ENCODE results near the gene EVX2. TPM values are rescaled to one million over a fixed set of nuclear protein-coding genes. Genes with fewer than 3 reads are reported as not detected.

The EVX2 gene
- total RNA-seq, 2 experiments from 2014 or later, result not detected

DNA sequence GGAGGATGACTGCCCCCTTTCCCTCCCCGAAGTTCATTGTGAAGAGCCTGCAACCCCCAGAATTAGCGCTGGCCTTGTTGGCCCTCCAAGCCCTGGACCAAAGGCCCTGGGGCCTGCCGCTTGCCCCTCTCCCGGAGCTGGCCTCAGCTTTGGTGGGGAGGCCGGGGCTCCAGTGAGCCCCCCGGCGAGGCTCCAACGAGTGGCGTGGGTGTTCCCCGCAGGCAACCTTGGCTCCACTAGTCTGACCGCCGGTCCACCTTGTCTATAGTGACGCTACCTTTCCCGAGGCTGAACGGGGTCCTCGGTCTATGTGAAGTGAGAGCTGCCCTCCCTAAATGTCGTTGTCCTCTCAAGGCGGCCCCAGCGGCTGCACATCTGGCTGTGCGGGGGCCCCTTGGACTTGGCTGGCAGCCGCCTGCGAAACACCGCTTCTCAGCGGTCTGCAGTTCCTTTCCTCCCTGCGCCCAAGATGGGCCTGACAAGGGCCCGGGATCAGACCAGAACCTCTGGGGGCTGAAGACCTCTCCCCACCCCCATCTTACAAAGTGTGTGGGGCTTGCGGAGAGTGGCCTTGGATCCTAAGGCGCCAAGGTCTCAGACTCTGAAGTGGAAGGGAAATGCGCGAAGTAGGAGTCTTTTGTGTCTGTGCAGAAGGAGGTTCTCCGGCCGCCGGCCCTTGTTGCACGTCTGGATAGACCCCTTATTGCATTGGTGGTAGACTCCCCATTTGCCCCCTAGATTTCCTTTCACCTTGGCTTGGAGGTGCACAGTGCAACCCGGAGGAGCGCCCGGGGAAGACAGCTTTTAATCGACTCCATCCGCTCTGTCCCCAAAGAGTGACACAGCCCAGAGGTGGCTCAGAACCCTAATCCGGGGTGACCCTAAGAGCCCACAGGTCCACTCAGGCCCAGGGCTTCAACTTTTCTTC lies 28.9 kb upstream of the EVX2 start:
- Mint-ChIP-seq H3K36me3 (ENCODE audit: low read depth) (no peaks in the 10 kb centered on the region), H3K27ac (no peak overlapping the region), H3K4me3 (no peak overlapping the region), H3K4me1 (peaks cover 7% of the 10 kb centered on the region), H3K27me3 (peaks cover 75% of the 10 kb centered on the region), H3K9me3 (ENCODE audit: low read depth) (peaks cover 2% of the 10 kb centered on the region)
- intact Hi-C loops (cut with DNase I, micrococcal nuclease), result loop anchor here (2.0 to 5.0 kb wide), 3 partner anchors 28 to 50 kb away; no protein-coding TSS in a partner anchor
- ATAC-seq (no peak), DNase-seq (no peak)
- ChIA-PET POLR2A (no interaction called here), CTCF (interaction anchor here (1.4 to 1.7 kb wide), 2 partner anchors 15 to 17 kb away, joined by 4 read pairs; no protein-coding TSS in a partner anchor)

DNA sequence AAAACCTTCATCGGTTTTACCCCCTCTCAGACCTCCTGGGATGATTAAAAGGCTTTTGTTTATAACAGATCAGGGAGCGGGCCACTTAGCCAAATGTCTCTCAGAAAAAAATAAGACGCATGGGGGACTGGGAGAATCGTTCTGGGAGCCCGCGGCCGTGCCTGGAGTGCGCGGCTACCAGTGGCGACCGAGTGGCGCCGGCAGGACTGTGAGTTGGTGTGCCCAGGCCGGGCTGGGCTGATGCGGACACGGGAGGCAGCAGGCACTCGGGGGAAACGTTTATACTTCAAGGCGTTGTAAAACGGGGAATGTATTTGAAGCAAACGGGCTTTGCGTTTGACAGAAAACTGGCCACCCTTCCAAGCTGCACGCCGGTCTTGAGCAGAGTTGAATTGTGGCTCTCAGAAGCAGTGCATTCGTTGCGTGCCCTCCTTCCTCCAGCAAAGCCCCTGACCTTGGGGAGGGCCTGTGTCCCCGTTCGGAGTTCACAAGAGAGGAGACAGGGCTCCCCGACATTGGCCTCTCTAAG lies 28.1 kb upstream of the EVX2 start:
- intact Hi-C loops (cut with DNase I, micrococcal nuclease), result loop anchor here (2.0 to 5.0 kb wide), 3 partner anchors 27 to 50 kb away; no protein-coding TSS in a partner anchor
- DNase-seq (no peak), ATAC-seq (no peak)
- H3K4me1 Mint-ChIP-seq, result peaks cover 10% of the 10 kb centered on the region
- no peak overlapping the region for H3K27ac Mint-ChIP-seq
- H3K4me3 Mint-ChIP-seq, result no peak overlapping the region
- ChIA-PET CTCF (interaction anchor here (0.5 to 2.7 kb wide), 6 partner anchors 9 to 953 kb away, joined by 3 to 20 read pairs (median 10); no protein-coding TSS in a partner anchor), POLR2A (no interaction called here)
- H3K36me3 Mint-ChIP-seq (ENCODE audit: low read depth), result no peaks in the 10 kb centered on the region
- H3K9me3 Mint-ChIP-seq (ENCODE audit: low read depth), result peaks cover 2% of the 10 kb centered on the region
- peaks cover 73% of the 10 kb centered on the region for H3K27me3 Mint-ChIP-seq

DNA sequence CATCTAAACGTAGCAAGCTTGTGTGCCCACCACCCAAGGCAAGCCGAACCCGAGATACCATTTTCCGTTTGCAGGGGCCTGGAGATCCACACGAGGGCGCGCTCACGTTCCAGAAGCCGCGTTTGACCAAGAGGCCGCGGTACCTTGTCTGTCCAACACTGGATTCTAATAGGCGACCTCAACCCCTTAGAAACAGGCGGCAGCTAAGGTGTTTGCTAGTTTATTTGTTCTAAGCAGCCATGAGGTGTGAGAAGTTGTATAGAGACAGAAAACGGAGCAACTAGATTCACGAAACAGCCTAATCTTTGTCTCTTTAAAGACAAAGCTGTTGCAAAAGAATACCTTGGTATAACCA lies 27.5 kb upstream of the EVX2 start:
- Mint-ChIP-seq H3K4me1 (peaks cover 11% of the 10 kb centered on the region), H3K4me3 (no peak overlapping the region), H3K27ac (no peak overlapping the region), H3K36me3 (ENCODE audit: low read depth) (no peaks in the 10 kb centered on the region), H3K9me3 (ENCODE audit: low read depth) (no peaks in the 10 kb centered on the region), H3K27me3 (peaks cover 70% of the 10 kb centered on the region)
- POLR2A ChIA-PET, result interaction anchor here (0.7 kb wide), 1 partner anchor 76 kb away, joined by 3 read pairs; no protein-coding TSS in a partner anchor
- intact Hi-C loops (cut with DNase I, micrococcal nuclease), result loop anchor here in 1 of 2 experiments (5.0 kb wide), 2 partner anchors 34 to 51 kb away; no protein-coding TSS in a partner anchor
- DNase-seq (peak; percentile 60), ATAC-seq (no peak)
- CTCF ChIA-PET, result interaction anchor here (0.5 to 2.7 kb wide), 11 partner anchors 9 to 1037 kb away, joined by 3 to 20 read pairs (median 5); no protein-coding TSS in a partner anchor

DNA sequence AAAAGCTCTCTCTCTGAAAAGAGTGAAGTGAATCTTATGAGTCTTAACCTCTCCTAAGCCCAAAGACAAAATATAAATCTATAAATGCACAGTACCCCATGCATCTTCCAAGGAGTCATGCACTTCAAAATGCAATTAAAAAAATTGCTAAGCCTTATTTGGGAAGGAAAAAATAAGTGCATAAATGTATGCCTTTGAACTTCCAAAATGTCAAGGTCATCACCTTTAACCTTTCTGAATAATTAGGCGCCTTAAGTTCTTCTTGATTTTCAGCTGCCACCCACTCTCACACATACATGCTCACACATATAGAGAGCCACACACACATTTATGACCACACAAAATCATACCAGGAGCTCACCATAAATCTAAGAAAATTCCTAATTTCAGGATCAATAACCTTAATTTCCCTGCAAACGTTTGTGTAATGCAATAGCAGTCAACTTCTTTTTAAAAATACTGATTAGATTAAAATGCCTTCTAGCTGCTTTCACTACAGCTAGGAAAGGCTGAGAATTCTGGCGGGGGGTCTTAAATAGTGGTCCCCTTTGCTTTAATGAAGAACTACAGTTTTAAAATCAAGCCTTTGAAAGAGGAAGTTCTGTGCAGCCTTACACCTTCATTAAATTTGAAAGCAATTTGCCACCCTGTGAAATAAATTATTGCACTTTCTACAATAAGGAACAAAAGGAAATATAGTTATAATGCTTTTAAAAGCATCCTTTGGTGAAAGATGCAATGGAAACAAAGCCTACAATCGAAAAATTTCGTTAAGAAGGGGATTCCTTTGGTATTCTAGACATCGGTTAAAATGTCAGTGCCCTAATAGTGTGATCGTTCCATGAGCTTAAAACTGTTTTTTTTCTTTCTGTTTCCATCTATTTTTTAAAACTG lies 26.9 kb upstream of the EVX2 start:
- intact Hi-C loops (cut with DNase I, micrococcal nuclease), result loop anchor here in 1 of 2 experiments (5.0 kb wide), 2 partner anchors 33 to 52 kb away; no protein-coding TSS in a partner anchor
- H3K27ac Mint-ChIP-seq, result no peak overlapping the region
- no peak overlapping the region for H3K4me3 Mint-ChIP-seq
- CTCF ChIA-PET, result interaction anchor here (0.5 to 2.7 kb wide), 13 partner anchors 8 to 1038 kb away, joined by 3 to 20 read pairs (median 4); no protein-coding TSS in a partner anchor
- H3K4me1 Mint-ChIP-seq, result peaks cover 17% of the 10 kb centered on the region
- no peak for ATAC-seq
- no peaks in the 10 kb centered on the region for H3K9me3 Mint-ChIP-seq (ENCODE audit: low read depth)
- POLR2A ChIA-PET, result interaction anchor here (0.7 kb wide), 1 partner anchor 77 kb away, joined by 3 read pairs; no protein-coding TSS in a partner anchor
- DNase-seq, result no peak
- H3K36me3 Mint-ChIP-seq (ENCODE audit: low read depth), result no peaks in the 10 kb centered on the region
- H3K27me3 Mint-ChIP-seq, result peaks cover 72% of the 10 kb centered on the region

DNA sequence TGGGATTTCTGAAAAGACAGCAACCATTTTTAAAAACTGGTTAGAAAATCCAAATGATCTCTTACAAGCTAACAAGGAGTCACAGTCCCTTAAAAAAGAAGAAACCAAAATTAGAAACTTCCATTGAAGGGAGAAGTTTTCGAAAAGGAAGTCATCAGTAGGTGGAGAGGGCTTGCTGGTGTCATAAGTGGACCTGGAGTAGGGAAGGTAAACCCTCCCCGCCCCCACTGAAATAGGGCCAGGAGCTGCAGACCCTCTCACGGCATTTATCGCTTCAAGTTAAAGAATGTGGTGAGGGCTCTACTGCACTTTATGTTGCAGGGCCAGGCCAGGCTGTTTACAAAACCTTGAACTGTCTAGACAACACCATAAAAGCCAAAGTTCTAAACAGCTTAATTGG lies 26.2 kb upstream of the EVX2 start:
- Mint-ChIP-seq H3K27ac (no peak overlapping the region), H3K27me3 (peaks cover 76% of the 10 kb centered on the region), H3K4me1 (peaks cover 19% of the 10 kb centered on the region), H3K36me3 (ENCODE audit: low read depth) (no peaks in the 10 kb centered on the region), H3K4me3 (no peak overlapping the region), H3K9me3 (ENCODE audit: low read depth) (no peaks in the 10 kb centered on the region)
- CTCF ChIA-PET, result interaction anchor here (0.5 to 2.7 kb wide), 9 partner anchors 11 to 1039 kb away, joined by 3 to 20 read pairs (median 3); no protein-coding TSS in a partner anchor
- POLR2A ChIA-PET, result no interaction called here
- intact Hi-C loops (cut with DNase I, micrococcal nuclease), result loop anchor here in 1 of 2 experiments (5.0 kb wide), 2 partner anchors 33 to 52 kb away; no protein-coding TSS in a partner anchor
- DNase-seq (no peak), ATAC-seq (no peak)

DNA sequence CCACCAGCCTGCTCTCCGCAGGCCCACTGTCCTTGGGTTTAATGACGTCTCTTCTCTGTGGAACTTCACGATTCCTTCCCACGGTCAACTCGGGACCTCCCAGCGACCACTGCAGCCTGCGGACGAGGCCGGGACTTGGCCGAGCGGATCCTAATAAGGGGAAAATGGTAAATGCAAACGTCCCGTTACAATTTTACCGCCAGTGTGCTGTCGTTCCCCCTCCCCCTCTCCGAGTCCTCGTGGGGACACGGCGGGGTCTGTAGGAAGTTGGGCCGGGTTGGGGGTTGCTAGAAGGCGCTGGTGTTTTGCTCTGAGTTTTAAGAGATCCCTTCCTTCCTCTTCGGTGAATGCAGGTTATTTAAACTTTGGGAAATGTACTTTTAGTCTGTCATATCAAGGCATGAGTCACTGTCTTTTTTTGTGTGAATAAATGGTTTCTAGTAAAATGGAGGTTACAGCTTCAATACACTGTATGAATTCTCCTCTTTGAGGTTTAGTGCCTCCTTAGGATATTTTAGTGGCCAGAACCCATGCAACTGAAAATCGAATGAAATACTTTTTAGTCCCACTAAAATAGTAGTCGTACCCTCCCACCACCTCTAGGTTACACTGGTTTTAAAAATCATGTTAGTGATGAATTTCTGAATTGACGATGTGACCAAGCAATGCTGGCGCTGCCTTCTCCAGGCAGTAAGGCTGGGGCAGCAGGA lies 25.6 kb upstream of the EVX2 start:
- intact Hi-C loops (cut with DNase I, micrococcal nuclease), result no loop called here
- Mint-ChIP-seq H3K4me1 (peaks cover 24% of the 10 kb centered on the region), H3K27ac (no peak overlapping the region), H3K27me3 (peaks cover 79% of the 10 kb centered on the region), H3K4me3 (no peak overlapping the region), H3K36me3 (ENCODE audit: low read depth) (no peaks in the 10 kb centered on the region), H3K9me3 (ENCODE audit: low read depth) (no peaks in the 10 kb centered on the region)
- POLR2A ChIA-PET, result no interaction called here
- no peak for DNase-seq
- CTCF ChIA-PET, result interaction anchor here (0.9 to 2.7 kb wide), 3 partner anchors 12 to 18 kb away, joined by 3 to 20 read pairs (median 19); no protein-coding TSS in a partner anchor
- ATAC-seq, result no peak

DNA sequence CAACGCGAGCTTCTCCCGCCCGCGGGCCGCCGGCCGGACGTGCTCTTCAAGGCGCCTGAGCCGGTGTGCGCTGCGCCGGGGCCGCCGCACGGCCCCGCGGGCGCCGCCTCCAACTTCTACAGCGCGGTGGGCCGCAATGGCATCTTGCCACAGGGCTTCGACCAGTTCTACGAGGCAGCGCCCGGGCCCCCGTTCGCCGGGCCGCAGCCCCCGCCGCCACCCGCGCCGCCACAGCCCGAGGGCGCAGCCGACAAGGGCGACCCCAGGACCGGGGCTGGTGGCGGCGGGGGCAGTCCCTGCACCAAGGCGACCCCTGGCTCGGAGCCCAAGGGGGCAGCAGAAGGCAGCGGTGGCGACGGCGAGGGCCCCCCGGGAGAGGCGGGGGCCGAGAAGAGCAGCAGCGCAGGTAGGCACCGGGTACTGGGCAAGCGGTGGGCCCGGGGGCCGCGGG lies 24.0 kb upstream of the EVX2 start:
- no peaks in the 10 kb centered on the region for H3K9me3 Mint-ChIP-seq (ENCODE audit: low read depth)
- peaks cover 25% of the 10 kb centered on the region for H3K4me1 Mint-ChIP-seq
- peaks cover 77% of the 10 kb centered on the region for H3K27me3 Mint-ChIP-seq
- CTCF ChIA-PET, result no interaction called here
- ATAC-seq, result no peak
- H3K36me3 Mint-ChIP-seq (ENCODE audit: low read depth), result no peaks in the 10 kb centered on the region
- POLR2A ChIA-PET, result no interaction called here
- no peak for DNase-seq
- intact Hi-C loops (cut with DNase I, micrococcal nuclease), result loop anchor here in 1 of 2 experiments (2.0 kb wide), 1 partner anchor 15 kb away; the partner anchor contains the start of gene HOXD9
- no peak overlapping the region for H3K4me3 Mint-ChIP-seq
- no peak overlapping the region for H3K27ac Mint-ChIP-seq

DNA sequence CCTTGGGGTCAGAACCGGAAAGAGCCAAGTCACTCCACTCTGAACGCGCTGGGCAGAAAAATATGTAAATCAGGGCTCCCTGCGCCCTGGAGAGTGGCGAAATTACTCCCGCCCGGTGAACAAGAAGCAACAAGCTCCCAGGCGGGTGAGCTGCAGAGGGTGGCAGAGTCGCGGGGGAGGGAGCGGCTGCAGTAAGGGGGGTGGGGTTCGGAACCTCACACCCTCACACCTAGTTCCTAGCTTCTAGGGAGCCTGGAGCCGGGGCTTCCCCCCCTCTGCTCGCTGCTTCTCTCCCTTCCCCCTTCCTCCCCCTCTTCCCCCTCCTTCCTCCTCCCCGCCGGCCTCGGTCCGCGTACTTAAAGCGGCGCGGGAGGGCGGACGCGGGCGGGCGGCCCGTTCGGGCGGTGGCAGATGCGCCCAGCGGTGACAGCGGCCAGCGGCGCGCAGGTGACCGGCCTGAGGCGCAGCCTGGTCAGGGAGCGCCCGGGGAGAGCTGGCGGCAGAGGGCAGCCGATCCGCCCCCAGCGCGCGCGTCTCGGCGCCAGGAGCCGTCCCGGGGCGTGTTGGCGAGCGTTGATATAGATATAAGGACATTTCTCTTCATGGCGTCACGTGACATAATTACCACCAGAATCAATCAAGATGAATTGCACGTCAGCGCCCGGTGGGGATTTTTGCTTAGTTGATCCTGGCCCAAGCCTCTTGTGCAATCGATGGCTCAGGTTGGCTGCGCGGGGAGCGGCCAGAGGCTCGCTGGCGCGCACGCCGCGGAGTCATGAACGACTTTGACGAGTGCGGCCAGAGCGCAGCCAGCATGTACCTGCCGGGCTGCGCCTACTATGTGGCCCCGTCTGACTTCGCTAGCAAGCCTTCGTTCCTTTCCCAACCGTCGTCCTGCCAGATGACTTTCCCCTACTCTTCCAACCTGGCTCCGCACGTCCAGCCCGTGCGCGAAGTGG lies 23.1 kb upstream of the EVX2 start, which contains the start of gene HOXD11:
HOXD11 (plus strand) TSS at position 700 of the 959 bp plus-strand sequence; CDS start at position 776, 76 bp downstream.
- intact Hi-C loops (cut with DNase I, micrococcal nuclease), result loop anchor here in 1 of 2 experiments (2.0 kb wide), 1 partner anchor 16 kb away; the partner anchor contains the start of gene HOXD9
- no peaks in the 10 kb centered on the region for H3K36me3 Mint-ChIP-seq (ENCODE audit: low read depth)
- ATAC-seq (peak; percentile 35), DNase-seq (no peak)
- ChIA-PET POLR2A (no interaction called here), CTCF (no interaction called here)
- H3K4me3 Mint-ChIP-seq, result peak within 1 kb of the TSS; percentile 51
- peaks cover 25% of the 10 kb centered on the region for H3K4me1 Mint-ChIP-seq
- peaks cover 80% of the 10 kb centered on the region for H3K27me3 Mint-ChIP-seq
- no peaks in the 10 kb centered on the region for H3K9me3 Mint-ChIP-seq (ENCODE audit: low read depth)
- H3K27ac Mint-ChIP-seq, result no peak within 1 kb of the TSS

DNA sequence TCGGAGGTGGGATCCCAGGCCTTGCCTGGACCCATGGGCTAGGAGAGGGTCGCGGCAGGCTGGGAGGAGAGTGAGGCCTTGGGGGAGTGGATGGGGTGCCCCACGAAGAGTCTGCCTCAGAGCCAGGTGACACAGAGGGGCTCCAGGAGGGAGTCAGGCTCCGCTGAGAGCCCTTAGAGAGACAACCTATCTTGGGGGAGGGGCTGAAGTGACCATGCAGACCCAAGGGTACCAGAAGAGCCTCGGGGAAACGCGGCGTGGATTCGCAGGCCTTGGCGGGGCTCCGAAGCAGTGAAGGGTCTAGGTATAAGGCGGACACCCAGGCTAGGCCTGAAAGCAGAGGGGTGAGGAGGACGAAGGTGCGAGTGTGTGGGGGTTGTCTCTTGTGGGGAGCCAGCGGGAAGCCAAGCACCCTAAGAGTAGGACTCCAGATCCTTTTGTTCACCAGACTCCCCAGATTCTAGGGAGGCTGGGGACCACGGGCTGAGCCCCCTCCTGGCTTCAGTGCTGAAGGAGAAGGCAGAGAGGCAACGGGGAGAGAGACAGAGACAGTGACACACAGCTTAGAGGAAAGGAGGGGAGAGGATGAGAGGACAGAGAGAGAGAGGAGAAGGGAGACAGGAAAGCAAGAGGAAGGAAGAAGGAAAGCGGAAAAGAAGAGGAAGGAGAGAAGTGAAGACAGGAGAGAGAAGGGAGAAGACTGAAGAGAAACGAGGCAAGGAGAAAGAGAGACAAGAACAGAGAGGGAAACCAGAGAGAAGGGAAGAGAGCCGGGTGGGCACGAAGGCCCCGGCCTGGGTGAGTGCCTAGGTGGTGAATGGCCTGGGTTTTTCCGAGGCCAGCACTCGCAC lies 22.2 kb upstream of the EVX2 start:
- Mint-ChIP-seq H3K27ac (no peak overlapping the region), H3K27me3 (peaks cover 80% of the 10 kb centered on the region), H3K4me3 (peak overlapping the region; percentile 29), H3K9me3 (ENCODE audit: low read depth) (no peaks in the 10 kb centered on the region), H3K36me3 (ENCODE audit: low read depth) (no peaks in the 10 kb centered on the region), H3K4me1 (peaks cover 23% of the 10 kb centered on the region)
- intact Hi-C loops (cut with DNase I, micrococcal nuclease), result loop anchor here in 1 of 2 experiments (2.0 kb wide), 1 partner anchor 17 kb away; the partner anchor contains the start of gene HOXD9
- no peak for ATAC-seq
- ChIA-PET POLR2A (no interaction called here), CTCF (interaction anchor here (0.8 kb wide), 1 partner anchor 38 kb away, joined by 3 read pairs; no protein-coding TSS in a partner anchor)
- DNase-seq, result no peak
